Karpas-422 (cell line): ENCODE results near the gene HSD11B1L. TPM values are rescaled to one million over a fixed set of nuclear protein-coding genes. Genes with fewer than 3 reads are reported as not detected.

Experiments
- DNase-seq: peaks from one replicate; pipeline ENCODE4 v3.0.0-alpha.2; 2015
- H2AFZ ChIP-seq: fragments of 200-600 bp; sonication (generic); 2 replicates; pipeline ENCODE4 v1.6.1; 2014; ENCODE audit warnings: antibody characterized with exemption, low read length, mixed read lengths
- H3K27ac ChIP-seq: fragments of 200-600 bp; sonication (generic); 2 replicates; pipeline ENCODE4 v1.5.1; 2014; ENCODE audit warnings: mild to moderate bottlenecking, low read length, moderate library complexity
- H3K27me3 ChIP-seq: fragments of 200-600 bp; sonication (generic); 2 replicates; pipeline ENCODE4 v1.6.1; 2014; ENCODE audit warnings: low read length, mixed read lengths
- H3K36me3 ChIP-seq: fragments of 200-600 bp; sonication (generic); 2 replicates; pipeline ENCODE4 v1.6.1; 2014; ENCODE audit warnings: low read length, mixed read lengths; ENCODE audit not compliant: insufficient read depth
- H3K4me1 ChIP-seq: fragments of 200-600 bp; sonication (generic); 2 replicates; pipeline ENCODE4 v1.6.1; 2014; ENCODE audit warnings: mild to moderate bottlenecking, low read length, mixed read lengths
- H3K4me2 ChIP-seq: fragments of 200-600 bp; sonication (generic); 2 replicates; pipeline ENCODE4 v1.6.1; 2014; ENCODE audit warnings: low read length, low read depth, mild to moderate bottlenecking; ENCODE audit not compliant: poor library complexity, severe bottlenecking
- H3K4me3 ChIP-seq: fragments of 200-600 bp; sonication (generic); 2 replicates; pipeline ENCODE4 v1.5.1; 2014; ENCODE audit warnings: mild to moderate bottlenecking, antibody characterized with exemption, low read length, mixed read lengths
- H3K79me2 ChIP-seq: fragments of 200-600 bp; sonication (generic); 2 replicates; pipeline ENCODE4 v1.6.1; 2014; ENCODE audit warnings: mild to moderate bottlenecking, low read length, mixed read lengths
- H3K9ac ChIP-seq: fragments of 200-600 bp; sonication (generic); 2 replicates; pipeline ENCODE4 v1.6.0; 2014; ENCODE audit warnings: low read length
- H3K9me2 ChIP-seq: fragments of 200-600 bp; sonication (generic), shearing (Covaris generic); replicated peaks from 2 replicates; pipeline ENCODE4 v1.6.0; 2014; ENCODE audit warnings: mild to moderate bottlenecking, low read length, moderate library complexity; ENCODE audit not compliant: insufficient read depth
- H3K9me3 ChIP-seq: fragments of 300-700, 200-600 bp; sonication (generic); 2 replicates; pipeline ENCODE4 v1.6.1; 2014; ENCODE audit warnings: low read length, mixed read lengths
- H4K20me1 ChIP-seq: fragments of 200-600 bp; sonication (generic); 2 replicates; pipeline ENCODE4 v1.6.1; 2014; ENCODE audit warnings: mild to moderate bottlenecking, antibody characterized with exemption, low read length, low read depth; ENCODE audit not compliant: insufficient read depth
- total RNA-seq: library from RNA; depleted of rRNA; stranded (reverse); fragments of >200 nt; shearing (Covaris generic); gene quantifications from 2 replicates; pipeline ENCODE4 v1.2.3, GENCODE V29; 2014; ENCODE audit warnings: low replicate concordance

The HSD11B1L gene
- total RNA-seq, 1 experiment from 2014 or later, result 6.9 TPM

GRCh38 chr19:5642204-5642603 lies 38.6 kb upstream of the HSD11B1L start:
- Histone ChIP-seq H3K9me3 (no peaks in the 10 kb centered on the region), H4K20me1 (peaks cover 75% of the 10 kb centered on the region)

DNA sequence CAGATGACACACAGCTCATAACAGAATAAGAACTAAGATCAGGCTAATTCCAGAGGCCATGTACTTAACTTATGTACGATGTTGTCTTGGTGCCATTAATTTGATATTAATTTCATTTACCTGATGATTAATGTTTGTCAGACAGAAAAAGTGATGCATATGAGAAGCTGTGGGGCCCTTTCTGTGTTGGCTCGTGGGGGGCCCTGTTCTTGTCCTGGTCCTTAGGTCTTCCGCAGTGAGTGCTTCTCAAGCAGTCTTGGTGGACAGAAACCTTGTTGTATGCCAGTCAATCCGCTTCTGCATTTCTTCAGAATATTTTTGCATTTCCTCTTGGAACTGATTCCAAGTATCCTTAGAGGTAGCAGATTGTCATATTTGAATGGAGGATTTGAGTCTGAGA lies 37.8 kb upstream of the HSD11B1L start:
- Histone ChIP-seq H4K20me1 (peaks cover 66% of the 10 kb centered on the region), H3K36me3 (peaks cover 66% of the 10 kb centered on the region), H3K4me1 (0 out of 2 replicates have a peak, but pooled peaks cover 2% of the 10 kb centered on the region), H3K9me3 (no peaks in the 10 kb centered on the region), H3K4me2 (no peak overlapping the region), H3K4me3 (no peak overlapping the region), H3K27ac (no peak overlapping the region), H3K9ac (no peak overlapping the region), H3K79me2 (peaks cover 97% of the 10 kb centered on the region), H3K9me2 (no peaks in the 10 kb centered on the region), H2AFZ (no peak overlapping the region), H3K27me3 (no peaks in the 10 kb centered on the region)
- no peak for DNase-seq

More at GRCh38 chr19:5642204-5642603, 38.6 kb upstream of the HSD11B1L start:
- no peak for DNase-seq
- Histone ChIP-seq H2AFZ (no peak overlapping the region), H3K9ac (no peak overlapping the region), H3K4me3 (no peak overlapping the region), H3K4me1 (peaks cover 11% of the 10 kb centered on the region), H3K79me2 (peaks cover 97% of the 10 kb centered on the region), H3K36me3 (peaks cover 61% of the 10 kb centered on the region), H3K27ac (no peak overlapping the region), H3K9me2 (no peaks in the 10 kb centered on the region), H3K27me3 (no peaks in the 10 kb centered on the region), H3K4me2 (no peak overlapping the region)

DNA sequence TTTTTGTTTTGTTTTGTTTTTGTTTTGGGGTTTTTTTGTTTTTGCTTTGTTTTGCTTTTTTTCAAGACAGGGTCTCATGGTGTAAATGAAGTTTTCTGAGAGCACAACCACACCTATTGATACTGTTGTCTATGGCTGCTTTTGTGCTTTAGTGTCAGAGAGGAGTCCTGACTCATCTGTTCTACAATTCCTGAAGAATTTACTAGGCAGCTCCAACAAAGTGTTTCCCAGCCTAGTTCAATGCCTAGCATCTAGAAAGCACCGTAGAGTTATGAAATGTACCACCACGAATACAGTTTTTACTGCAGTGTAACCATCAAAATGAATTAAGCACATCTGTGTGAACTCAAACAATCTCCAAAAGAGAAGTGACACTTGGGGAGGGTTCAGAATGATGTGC lies 36.8 kb upstream of the HSD11B1L start:
- H3K9me2 ChIP-seq, result no peaks in the 10 kb centered on the region
- no peaks in the 10 kb centered on the region for H3K9me3 ChIP-seq
- no peak overlapping the region for H3K27ac ChIP-seq
- H3K36me3 ChIP-seq, result peaks cover 72% of the 10 kb centered on the region
- no peak overlapping the region for H2AFZ ChIP-seq
- no peak overlapping the region for H3K4me3 ChIP-seq
- DNase-seq, result no peak
- no peak overlapping the region for H3K9ac ChIP-seq
- peaks cover 59% of the 10 kb centered on the region for H4K20me1 ChIP-seq
- peaks cover 94% of the 10 kb centered on the region for H3K79me2 ChIP-seq
- H3K4me1 ChIP-seq, result 0 out of 2 replicates have a peak, but pooled peaks cover 2% of the 10 kb centered on the region
- no peak overlapping the region for H3K4me2 ChIP-seq
- H3K27me3 ChIP-seq, result no peaks in the 10 kb centered on the region

DNA sequence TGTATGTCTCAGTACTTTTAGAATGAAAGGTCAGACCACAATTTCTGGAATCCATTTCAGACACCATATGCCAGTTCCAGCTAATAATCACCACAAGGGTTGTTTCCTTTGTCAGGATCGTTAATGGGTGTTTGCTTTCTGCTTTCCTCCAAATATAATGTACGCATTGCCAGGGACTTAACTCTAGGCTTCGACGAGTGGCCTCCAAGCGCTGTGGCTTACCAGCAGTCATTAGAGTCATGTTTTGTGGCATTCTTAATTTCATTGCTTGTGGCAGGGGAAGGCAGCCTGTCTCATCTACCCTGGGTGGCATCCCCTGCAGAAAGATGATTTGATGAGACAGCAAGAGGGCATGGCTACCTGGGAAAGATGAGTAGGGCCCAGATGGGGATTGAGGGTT lies 35.4 kb upstream of the HSD11B1L start:
- Histone ChIP-seq H3K79me2 (peaks cover 84% of the 10 kb centered on the region), H3K36me3 (peaks cover 79% of the 10 kb centered on the region), H3K4me1 (0 out of 2 replicates have a peak, but pooled peaks cover 2% of the 10 kb centered on the region), H3K27me3 (no peaks in the 10 kb centered on the region), H3K9ac (no peak overlapping the region), H3K9me3 (no peaks in the 10 kb centered on the region), H2AFZ (no peak overlapping the region), H4K20me1 (peaks cover 57% of the 10 kb centered on the region), H3K9me2 (no peaks in the 10 kb centered on the region), H3K27ac (no peak overlapping the region), H3K4me3 (no peak overlapping the region), H3K4me2 (no peak overlapping the region)
- no peak for DNase-seq

DNA sequence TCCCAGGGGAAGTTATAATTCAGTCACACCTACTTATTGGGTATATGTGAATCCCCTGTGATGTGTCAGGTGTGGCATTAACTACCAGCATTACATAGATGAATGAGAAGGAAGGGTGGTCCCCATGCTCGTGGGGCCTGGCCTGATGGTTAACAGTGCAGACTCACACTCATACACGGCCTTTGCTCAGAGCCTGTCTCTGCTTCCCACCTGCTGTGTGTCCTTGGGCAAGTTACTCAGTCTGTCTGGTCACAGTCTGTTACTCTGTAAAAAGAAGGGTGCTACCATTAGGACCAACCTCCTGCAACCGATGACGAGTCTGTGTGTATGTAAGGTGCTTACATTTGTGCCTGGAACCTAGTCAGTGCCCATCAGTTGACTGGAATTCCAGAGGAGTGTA lies 34.1 kb upstream of the HSD11B1L start:
- Histone ChIP-seq H3K4me1 (0 out of 2 replicates have a peak, but pooled peaks cover 2% of the 10 kb centered on the region), H3K79me2 (peaks cover 74% of the 10 kb centered on the region), H3K9me3 (no peaks in the 10 kb centered on the region), H3K4me2 (no peak overlapping the region), H3K36me3 (peaks cover 80% of the 10 kb centered on the region), H3K27me3 (no peaks in the 10 kb centered on the region), H3K4me3 (no peak overlapping the region), H2AFZ (no peak overlapping the region), H4K20me1 (peaks cover 45% of the 10 kb centered on the region), H3K9me2 (no peaks in the 10 kb centered on the region), H3K27ac (no peak overlapping the region), H3K9ac (no peak overlapping the region)
- no peak for DNase-seq

- Histone ChIP-seq H3K4me2 (no peak overlapping the region), H3K9me3 (no peaks in the 10 kb centered on the region), H3K9me2 (no peaks in the 10 kb centered on the region), H3K79me2 (peaks cover 62% of the 10 kb centered on the region), H4K20me1 (peaks cover 30% of the 10 kb centered on the region), H3K4me3 (no peak overlapping the region), H3K27me3 (no peaks in the 10 kb centered on the region), H2AFZ (no peak overlapping the region), H3K27ac (no peak overlapping the region), H3K4me1 (0 out of 2 replicates have a peak, but pooled peaks cover 2% of the 10 kb centered on the region), H3K36me3 (peaks cover 70% of the 10 kb centered on the region), H3K9ac (no peak overlapping the region)
- DNase-seq, result no peak
These were observed 32.4 kb upstream of the HSD11B1L start for GRCh38 chr19:5648464-5648863.

GRCh38 chr19:5651361-5651760 lies 29.5 kb upstream of the HSD11B1L start:
- H4K20me1 ChIP-seq, result peaks cover 11% of the 10 kb centered on the region
- H3K9ac ChIP-seq, result no peak overlapping the region
- H3K4me2 ChIP-seq, result no peak overlapping the region
- no peaks in the 10 kb centered on the region for H3K4me1 ChIP-seq
- H3K9me3 ChIP-seq, result no peaks in the 10 kb centered on the region
- peaks cover 61% of the 10 kb centered on the region for H3K36me3 ChIP-seq
- H3K4me3 ChIP-seq, result no peak overlapping the region
- H3K27me3 ChIP-seq, result no peaks in the 10 kb centered on the region
- no peak for DNase-seq
- H2AFZ ChIP-seq, result no peak overlapping the region
- no peak overlapping the region for H3K27ac ChIP-seq
- H3K9me2 ChIP-seq, result no peaks in the 10 kb centered on the region
- H3K79me2 ChIP-seq, result peaks cover 36% of the 10 kb centered on the region

GRCh38 chr19:5652261-5652660 lies 28.6 kb upstream of the HSD11B1L start:
- H3K9me2 ChIP-seq, result no peaks in the 10 kb centered on the region
- no peak overlapping the region for H3K9ac ChIP-seq
- H3K79me2 ChIP-seq, result peaks cover 31% of the 10 kb centered on the region
- DNase-seq, result no peak
- no peak overlapping the region for H3K4me3 ChIP-seq
- H3K9me3 ChIP-seq, result no peaks in the 10 kb centered on the region
- H4K20me1 ChIP-seq, result peaks cover 4% of the 10 kb centered on the region; the same call in 1 of the 2 replicates
- no peak overlapping the region for H3K4me2 ChIP-seq
- H3K27ac ChIP-seq, result no peak overlapping the region
- no peak overlapping the region for H2AFZ ChIP-seq
- no peaks in the 10 kb centered on the region for H3K4me1 ChIP-seq
- H3K36me3 ChIP-seq, result peaks cover 56% of the 10 kb centered on the region
- no peaks in the 10 kb centered on the region for H3K27me3 ChIP-seq
